HG02885 (cell line): Measurements from ENCODE around the gene ESAM.

Source experiments
- ATAC-seq: cut with Tn5 transposase; IDR thresholded peaks from one replicate; pipeline ENCODE4 v1.9.1; 2021; ENCODE audit warnings: mild to moderate bottlenecking; ENCODE audit not compliant: unreplicated experiment, poor library complexity

Gene ESAM

GRCh38 chr11:124737638-124738305 is 24.3 kb downstream of the ESAM start:
- no peak for ATAC-seq

GRCh38 chr11:124736736-124737135 is 25.4 kb downstream of the ESAM start:
- no peak for ATAC-seq

DNA sequence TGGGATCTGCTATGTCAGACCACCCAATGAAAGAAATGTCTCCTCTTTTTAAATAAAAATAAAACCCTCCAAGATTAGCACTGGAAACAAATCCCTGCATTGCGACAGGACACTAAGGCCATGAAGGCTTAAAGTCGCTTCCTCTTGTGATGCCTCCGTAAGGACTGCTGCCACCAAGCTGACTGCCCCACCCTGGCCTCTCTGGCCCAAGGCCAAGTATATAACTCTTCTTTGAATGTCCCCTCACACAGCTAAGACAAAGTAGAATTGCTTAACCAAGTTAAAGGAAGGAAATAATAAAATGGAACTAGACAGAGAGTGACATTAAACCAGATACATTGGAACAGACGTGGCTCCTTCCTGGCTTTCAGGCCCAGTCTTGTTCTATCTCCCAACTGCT is 29.9 kb downstream of the ESAM start:
- no peak for ATAC-seq

DNA sequence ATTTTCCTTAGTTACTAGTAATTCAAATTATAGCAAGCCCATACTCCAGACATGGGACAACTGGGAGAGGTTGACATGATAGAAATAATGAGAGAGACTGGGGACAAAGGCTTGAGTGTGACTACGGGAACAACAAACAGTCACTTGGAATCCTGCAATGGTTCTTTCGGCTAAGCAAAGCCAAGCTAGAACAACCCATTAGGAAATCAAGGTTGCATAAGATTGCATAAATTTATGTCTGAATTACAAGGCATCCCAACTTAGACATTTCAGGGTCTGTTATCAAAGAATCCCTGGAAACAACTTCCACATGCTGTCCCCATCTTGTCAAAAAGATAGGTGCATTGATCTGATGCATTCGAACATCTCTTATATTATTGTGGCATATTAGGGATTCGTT is 32.5 kb downstream of the ESAM start:
- ATAC-seq, result no peak

DNA sequence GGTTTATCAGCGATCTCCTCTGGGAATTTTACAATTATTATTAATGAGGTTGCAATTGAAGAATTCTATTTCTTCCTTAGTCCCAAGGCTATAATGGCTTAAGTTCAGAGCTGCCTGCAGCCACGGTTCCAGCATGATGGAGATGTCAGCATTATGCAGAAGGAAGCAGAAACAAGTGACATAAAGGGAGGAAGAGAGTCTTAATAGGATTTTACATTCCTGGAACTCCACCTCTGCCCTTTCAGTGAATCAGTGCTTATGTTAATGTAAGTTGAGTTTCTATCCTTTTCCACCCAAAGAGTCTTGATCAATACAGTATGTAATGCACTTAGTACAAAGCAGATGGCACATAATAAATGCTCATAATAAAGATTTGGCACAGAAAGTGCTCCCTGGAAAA is 34.0 kb downstream of the ESAM start:
- ATAC-seq, result no peak

GRCh38 chr11:124727474-124727873 is 34.6 kb downstream of the ESAM start:
- no peak for ATAC-seq

DNA sequence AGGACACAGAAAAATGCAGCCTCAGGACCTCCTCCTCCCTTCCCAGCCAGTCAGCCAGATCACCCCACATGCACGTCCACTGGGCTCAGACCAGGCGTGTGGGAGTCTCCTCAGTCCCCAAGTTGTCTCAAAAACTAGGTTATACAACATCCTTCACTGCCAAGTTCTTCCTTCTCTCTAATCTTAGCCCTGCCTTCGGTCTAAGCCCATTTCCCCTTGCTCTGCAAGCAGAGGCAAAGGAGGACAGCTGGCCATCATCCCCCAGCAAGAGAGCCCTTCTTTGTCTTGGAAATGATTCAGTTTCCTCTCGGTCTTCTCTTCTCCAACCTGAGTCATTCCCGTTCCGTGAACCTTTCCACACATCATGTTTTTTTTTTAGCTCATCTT is 36.4 kb downstream of the ESAM start:
- peak; percentile 15 for ATAC-seq

GRCh38 chr11:124724979-124725718 is 36.9 kb downstream of the ESAM start:
- ATAC-seq, result peak; percentile 65

DNA sequence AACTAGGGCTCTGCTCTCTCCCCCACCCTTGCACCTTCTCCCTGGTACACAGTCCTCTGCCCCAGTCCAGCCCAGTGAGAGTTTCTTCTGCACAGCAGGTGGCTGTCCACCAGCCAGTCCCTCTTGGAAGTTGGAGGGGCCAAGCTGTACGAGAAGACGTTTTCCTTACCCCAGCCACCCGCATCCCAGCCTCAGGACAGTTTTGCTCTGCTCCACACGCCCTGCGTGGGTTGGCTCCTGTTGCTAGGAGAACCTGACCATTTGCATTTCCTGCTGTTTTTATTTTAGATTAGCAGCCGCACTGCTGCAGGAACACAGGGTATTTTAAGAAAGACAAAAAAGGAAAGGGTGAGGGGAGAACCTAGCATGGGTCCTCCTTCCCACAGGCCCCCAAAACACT is 39.9 kb downstream of the ESAM start:
- no peak for ATAC-seq

DNA sequence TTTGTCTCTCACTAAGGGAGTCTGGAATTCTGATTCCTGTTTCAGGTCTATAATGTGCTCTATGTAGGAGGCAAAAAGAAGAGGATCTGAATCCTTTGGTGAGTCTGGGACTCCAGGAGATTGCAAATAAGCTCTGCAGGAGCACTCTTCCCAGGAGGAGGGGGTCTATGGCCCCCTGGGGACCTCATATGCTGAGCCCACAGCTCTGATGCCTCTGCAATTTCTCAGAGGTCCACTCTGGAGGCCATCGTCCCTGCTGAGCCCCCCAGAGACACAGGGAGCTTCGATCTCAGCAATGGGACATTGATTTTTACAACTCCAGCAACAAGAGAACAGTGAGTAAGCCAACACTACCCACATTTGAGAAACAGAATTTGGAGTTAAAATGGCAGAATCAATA is 42.6 kb downstream of the ESAM start:
- ATAC-seq, result no peak

DNA sequence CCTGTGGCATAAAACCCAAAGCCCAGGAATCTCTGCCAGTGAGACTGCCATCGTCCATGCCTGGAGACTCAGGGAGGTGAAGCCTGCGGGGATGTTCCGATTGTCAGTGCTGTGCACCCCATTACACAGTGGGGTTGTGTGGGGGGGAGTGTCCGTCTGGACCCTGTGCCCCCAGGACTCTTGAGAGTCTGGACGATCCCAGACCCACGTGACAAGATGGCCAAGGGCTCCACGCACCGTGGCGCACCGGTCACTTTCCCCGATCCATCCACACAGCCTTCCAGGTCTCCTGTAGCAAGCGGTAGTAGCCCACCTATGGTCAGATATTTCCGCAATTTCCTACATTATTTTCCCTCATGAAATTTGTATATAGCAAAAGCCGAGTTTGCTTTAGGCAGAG is 43.3 kb downstream of the ESAM start:
- ATAC-seq, result no peak

DNA sequence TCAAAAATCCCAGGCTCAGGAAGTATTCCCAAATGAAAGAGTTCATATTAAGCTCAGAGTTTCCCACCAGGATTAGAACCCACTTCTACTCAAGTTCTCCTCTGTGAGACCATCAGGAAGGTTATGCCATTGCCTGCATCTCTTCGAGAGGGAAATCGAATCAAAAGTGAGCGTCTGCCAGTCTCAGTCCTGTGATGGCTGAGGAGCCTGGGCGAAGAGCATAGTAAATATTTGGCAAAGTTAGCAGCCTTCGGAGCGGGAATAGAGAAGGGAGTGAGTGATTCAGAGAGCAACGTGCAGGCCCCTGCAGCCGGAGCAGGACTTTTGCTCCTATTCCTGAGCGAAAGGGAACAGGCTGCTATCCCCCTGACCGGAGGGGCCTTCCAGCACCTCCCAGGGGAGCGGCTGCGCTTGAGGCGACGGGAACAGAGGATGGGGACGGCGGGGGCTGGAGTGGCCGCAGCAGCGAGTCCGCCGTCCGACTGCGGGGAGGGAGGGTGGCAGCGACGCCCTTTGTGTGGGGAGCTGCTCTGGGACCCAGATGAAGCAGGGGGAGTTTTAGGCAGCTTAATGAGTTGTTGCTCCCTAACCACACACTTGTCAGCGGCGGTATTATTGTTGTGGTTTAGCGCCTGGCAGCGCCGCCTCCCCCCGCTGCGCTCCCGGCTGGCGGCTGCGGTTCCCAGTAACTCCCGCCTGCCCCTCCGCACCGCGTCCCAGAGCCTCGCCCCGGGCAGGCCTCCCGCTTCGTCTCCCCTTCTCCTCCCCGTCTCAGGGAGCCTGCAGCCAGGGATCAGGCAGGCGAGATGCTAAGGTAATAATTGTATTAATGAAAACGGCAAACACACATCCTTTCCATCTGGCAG is 44.1 kb downstream of the ESAM start:
- peak; percentile 34 for ATAC-seq

DNA sequence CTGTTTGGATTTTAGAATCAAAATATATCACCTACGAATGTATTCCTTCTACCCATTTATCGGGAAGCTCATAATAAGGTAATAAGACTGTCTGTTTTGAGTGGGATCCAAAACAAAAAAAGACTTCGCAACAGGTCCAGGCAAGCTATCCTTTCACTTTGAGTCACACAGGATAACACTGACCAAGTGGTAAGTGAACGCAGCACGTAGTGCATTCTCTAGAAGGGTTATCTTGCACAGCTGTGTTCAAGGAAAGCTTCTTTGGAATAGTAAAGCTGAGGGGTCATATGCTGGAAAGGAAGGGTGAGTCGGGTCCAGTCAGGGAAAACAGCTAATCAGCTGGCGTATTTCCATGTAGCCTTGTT is 44.7 kb downstream of the ESAM start:
- peak; percentile 63 for ATAC-seq

DNA sequence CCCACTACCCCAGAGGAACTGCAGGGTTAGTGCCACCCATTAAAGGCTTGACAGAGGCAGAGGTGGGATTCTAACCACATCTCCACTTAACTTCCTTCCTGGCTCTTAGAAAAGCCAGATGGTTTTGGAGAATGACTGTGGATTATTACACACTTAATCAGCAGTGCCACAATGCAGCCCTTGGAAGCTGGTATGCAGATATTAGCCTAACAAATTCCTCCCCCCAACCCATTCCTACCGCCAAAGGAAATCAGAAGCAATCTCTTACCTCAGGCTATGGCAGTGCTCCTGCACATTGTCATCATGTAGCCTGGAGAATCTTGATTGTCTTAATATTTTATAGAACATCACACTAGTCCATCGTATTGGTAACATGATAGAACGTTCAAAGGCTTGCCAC is 45.5 kb downstream of the ESAM start:
- ATAC-seq, result no peak

- no peak for ATAC-seq
Observed at GRCh38 chr11:124712392-124712791, 49.7 kb downstream of the ESAM start.

DNA sequence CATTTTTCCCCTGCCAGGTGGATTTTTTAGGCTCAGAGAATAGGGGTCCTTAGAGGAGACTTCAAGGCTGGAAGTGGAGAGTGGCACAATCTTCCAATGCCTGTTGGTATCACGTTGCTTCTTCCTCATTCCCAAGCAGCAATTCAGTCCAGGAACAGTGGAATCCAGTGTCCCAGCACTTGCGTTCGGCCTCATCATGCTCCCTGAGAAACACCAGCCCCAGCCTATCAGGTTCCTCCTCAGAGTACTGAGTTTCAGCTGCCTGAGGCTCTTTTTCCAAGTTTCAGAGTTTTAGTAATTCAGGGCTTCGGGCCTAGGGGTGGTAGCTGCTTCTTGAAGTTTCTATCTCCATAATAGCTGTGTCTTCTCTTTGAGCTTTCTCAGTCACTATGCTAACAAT is 54.3 kb downstream of the ESAM start:
- ATAC-seq, result no peak
